ENCODE measurements around the gene DNAI4.

DNA sequence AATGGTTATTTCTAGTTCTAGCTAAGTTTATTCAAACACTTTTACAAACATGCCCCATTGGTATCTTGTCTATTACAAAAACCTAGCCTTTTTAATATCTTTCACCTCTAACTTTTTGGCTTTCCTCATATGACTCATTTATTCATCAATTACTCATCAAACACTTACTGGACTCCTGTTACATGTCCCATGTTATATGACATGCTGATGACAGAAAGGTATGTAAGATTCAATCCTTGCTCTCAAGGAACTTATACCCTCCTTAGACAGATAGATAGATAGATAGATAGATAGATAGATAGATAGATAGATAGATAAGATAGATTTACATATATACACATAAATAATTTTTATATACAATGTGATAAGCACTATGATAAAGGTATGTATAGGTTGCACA, 89.7 kb downstream of the DNAI4 start:
- TF ChIP-seq, protein P1, sequence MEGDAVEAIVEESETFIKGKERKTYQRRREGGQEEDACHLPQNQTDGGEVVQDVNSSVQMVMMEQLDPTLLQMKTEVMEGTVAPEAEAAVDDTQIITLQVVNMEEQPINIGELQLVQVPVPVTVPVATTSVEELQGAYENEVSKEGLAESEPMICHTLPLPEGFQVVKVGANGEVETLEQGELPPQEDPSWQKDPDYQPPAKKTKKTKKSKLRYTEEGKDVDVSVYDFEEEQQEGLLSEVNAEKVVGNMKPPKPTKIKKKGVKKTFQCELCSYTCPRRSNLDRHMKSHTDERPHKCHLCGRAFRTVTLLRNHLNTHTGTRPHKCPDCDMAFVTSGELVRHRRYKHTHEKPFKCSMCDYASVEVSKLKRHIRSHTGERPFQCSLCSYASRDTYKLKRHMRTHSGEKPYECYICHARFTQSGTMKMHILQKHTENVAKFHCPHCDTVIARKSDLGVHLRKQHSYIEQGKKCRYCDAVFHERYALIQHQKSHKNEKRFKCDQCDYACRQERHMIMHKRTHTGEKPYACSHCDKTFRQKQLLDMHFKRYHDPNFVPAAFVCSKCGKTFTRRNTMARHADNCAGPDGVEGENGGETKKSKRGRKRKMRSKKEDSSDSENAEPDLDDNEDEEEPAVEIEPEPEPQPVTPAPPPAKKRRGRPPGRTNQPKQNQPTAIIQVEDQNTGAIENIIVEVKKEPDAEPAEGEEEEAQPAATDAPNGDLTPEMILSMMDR (IDR thresholded peaks at IDR 0.05) = no peak
- TF ChIP-seq POLR2A (IDR thresholded peaks at IDR 0.05) (no peak), POLR2AphosphoS5 (IDR thresholded peaks at IDR 0.05) (no peak)

Data from transverse colon (tissue), 4 donors.